Prostate gland (tissue), 2 donors: ENCODE measurements around the gene FUBP1.

Source experiments
- CTCF ChIP-seq, 4 experiments: fragments of 200-600 bp in 2 of 4; fragments of 450-650 bp in 2 of 4; sonication (generic) in 2 of 4; IDR thresholded peaks; 1 replicate in 3 of 4; 2 replicates in 1 of 4; pipeline ENCODE4 v1.5.1; 2016 to 2019; ENCODE audit warnings: antibody characterized with exemption in 4 of 4, mild to moderate bottlenecking in 2 of 4, moderate library complexity in 2 of 4
- POLR2A ChIP-seq: fragments of 450-650 bp; IDR thresholded peaks from one replicate; pipeline ENCODE4 v1.6.1; 2016; ENCODE audit warnings: antibody characterized with exemption, mild to moderate bottlenecking
- POLR2AphosphoS5 ChIP-seq: sonication (generic); formaldehyde crosslinking; IDR thresholded peaks from one replicate; pipeline ENCODE4 v1.6.1; 2017; ENCODE audit warnings: antibody characterized with exemption

GRCh38 chr1:77956464-77956863 is 22.4 kb downstream of the FUBP1 start:
- TF ChIP-seq CTCF (IDR thresholded peaks at IDR 0.05) = no peak
- no peak for TF ChIP-seq POLR2A
- TF ChIP-seq POLR2AphosphoS5 = no peak
